Retina (tissue), 1 donor: ENCODE measurements around the gene ASL.
"Not testable (repeated sequence)": the region's sequence is repeated elsewhere in the genome, so short reads cannot be mapped to it uniquely, and the experiment has no call there.

Source experiments
- DNase-seq: peaks from one replicate; pipeline ENCODE4 v3.0.0-alpha.2; 2016

The ASL gene

GRCh38 chr7:66075590-66076461 is at the start of gene ASL:
ASL (plus strand) TSS chr7:66075819; CDS start chr7:66076082, 263 bp downstream.
- peak; percentile 95 for DNase-seq

DNA sequence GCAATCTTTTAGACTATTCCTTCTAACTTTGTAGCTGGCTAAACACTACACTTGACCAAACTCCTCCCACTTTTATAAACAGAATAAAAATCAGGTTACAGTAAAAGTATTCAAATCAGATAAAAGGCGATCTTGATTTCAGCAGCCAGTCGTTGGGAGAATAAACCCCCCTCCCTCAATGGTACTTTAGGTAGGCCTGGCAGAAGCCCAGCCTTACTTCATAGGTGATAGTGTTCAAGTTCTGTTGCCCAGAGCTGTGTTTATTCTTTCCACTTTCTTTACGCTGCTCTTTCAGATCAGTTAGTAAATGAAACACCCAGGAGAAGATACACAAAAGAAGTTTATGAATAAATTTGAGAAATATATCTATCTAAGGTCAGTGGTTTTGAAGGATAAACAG is 47.3 kb upstream of the ASL start:
- not testable (repeated sequence) for DNase-seq

DNA sequence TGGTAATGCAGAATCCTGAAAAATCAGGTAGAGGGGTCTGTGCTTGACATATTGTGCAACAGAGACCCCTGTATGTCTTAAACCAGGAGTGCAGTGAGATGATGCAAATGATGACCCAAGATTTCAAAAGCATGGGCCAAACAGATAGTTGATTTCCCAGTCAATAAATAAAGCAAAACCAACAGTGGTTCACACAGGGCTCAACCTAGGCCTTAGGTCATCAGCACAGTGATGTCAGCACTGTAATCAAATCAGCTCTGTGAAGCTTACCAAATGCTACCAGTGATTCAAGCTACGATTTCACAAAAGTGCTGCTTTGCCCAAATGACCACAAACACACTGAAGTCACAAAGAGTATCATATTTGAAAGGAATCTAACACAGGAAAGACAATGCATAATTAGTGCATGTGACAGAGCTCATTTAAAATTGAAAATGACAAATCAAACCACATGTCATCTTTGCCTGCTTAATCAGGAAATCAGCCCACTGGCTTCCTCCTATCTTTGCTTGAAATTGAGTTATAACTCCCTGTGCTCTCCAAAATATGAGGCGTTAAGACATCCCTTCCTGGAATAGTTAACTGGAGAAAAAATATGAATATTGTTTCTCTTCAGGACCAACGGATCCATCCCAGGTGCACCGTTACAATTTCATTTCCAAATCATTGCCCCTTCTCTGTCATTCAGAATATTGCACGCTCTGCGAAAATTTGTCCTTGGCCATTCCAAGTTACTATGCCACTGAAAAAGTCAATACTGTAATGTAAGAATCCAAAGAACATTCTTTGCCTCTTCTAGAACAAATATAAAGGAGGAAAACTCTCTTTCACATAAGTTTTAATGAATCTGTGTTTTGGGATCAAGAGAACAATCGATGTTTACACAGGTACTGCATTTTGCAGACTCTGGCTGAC is 41.9 kb upstream of the ASL start:
- no peak for DNase-seq

- not testable (repeated sequence) for DNase-seq
These were observed 41.1 kb upstream of the ASL start for GRCh38 chr7:66034436-66035010.

DNA sequence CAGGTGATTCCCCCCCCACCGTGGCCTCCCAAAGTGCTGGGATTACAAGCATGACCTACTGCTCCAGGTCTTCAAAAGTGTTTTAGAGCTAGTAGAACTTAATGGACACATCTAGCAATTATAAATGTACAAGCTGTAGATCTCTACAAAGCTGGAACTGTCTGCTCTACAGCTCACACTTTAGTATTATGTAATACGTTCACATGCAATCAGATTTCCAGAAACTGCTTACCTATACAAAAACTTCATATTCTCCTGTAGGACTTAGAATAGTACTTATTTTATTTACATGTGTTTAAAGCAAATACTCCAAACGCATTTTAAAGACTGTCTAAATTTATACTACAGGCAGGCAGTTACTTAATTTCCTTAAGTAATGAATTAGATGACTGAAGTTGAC is 39.2 kb upstream of the ASL start:
- DNase-seq: no peak

DNA sequence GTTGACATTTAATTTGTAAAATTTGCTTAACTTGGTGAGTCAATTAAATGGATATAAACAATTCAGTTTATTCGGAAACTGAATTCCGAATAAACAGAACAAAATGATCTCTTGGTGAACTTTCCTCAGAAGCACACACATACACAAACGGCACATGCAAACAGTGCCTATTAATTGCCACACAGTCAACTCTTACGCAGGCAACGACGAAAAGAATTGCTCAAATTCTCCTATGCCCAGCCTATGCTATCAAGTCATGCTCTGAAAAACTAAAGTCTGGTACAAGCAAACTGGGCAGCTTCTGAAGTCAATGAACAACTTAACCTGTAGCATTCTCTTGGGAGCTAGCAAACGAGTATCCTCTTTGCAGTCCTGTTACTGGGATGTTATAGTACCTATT is 38.8 kb upstream of the ASL start:
- DNase-seq: no peak

GRCh38 chr7:66039094-66039670 is 36.4 kb upstream of the ASL start:
- DNase-seq: no peak

GRCh38 chr7:66043681-66044497 is 31.7 kb upstream of the ASL start:
- peak; percentile 81 for DNase-seq

DNA sequence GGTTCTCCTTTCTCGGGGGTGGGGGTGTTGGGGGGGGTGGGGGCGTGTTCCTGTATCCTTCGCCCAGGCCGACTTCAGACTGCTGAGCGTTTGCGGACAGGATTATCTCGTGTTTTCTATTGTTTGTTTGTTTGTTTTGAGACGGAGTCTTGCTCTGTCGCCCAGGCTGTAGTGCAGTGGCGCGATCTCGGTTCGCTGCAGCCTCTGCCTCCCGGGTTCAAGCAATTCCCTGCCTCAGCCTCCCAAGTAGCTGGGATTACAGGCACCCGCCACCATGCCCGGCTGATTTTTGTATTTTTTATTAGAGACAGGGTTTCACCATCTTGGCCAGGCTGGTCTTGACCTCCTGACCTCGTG is 31.1 kb upstream of the ASL start:
- not testable (repeated sequence) for DNase-seq

- no peak for DNase-seq
These were observed 28.2 kb upstream of the ASL start for GRCh38 chr7:66047426-66047825.

DNA sequence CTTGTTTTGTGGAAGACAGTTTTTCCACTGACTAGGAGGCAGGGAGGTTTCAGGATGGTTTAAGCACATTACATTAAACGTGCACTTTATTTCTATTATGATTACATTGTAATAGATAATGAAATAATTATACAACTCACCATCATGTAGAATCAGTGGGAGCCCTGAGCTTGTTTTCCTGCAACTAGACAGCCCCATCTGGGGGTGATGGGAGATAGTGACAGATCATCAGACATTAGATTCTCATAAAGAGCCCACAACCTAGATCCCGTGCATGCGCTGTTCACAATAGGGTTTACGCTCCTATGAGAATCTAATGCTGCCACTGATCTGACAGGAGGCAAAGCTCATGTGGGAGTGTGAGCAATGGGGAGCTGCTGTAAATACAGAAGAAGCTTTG is 25.7 kb upstream of the ASL start:
- not testable (repeated sequence) for DNase-seq

DNA sequence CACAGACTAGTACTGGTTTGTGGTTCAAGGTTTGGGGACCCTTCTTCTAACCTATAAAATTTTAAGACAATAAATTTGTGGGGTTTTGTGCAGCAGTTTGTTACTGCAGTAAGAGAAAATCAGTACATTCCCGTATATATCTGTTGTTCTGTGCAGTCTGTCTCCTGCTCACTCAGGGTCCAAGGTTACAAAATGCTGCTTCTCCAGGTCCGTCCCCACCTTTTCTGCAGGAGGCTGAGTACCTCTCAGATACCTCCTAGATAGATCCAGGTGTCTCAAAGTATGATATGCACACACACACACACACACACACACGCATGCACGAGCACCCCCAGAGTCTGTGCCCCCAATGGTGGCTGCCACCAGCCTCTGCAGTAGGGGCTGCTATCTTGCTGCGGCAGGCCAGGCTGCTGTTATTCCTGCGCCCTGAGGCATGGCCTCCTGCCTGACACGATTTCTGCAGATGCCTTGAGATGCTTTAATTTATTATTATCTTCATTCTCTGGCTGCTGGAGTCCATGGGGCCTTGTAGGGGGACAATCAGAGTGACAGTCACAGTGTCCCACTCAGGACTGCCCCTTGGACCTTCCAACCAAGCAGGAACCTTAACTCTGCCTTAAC is 25.2 kb upstream of the ASL start:
- no peak for DNase-seq

DNA sequence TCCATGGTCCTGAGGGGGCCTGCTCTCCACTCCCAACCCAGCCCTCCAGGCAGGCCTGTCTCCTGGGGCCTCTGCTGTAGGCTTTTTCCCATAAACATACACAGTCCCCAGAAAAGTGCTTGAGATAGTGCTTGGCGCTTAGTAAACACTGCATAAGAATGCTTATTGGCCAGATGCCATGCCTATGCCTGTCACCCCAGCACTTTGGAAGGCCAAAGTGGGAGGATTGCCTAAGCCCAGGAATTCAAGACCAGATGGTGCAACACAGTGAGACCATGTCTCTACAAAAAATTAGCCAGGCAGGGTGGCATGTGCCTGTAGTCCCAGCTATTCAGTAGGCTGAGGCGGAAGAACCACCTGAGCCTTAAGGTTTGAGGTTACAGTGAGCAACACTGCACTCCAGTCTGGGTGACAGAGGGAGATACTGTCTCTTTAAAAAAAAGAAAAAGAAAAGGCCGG is 24.6 kb upstream of the ASL start:
- DNase-seq: no peak

DNA sequence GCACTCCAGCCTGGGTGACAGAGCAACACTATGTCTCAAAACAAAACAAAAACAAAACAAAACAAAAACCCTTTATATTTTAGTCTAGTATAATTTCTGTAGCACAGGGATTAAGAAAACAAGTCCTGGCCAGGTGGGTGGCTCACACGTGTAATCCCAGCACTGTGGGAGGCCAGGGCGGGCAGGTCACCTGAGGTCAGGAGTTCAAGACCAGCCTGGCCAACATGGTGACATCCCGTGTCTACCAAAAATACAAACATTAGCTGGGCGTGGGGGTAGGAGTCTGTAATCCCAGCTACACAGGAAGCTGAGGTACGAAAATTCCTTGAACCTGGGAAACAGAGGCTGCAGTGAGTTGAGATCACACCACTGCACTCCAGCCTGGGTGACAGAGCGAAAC is 23.2 kb upstream of the ASL start:
- DNase-seq: no peak

GRCh38 chr7:66054063-66054462 is 21.6 kb upstream of the ASL start:
- DNase-seq: no peak

GRCh38 chr7:66055321-66055956 is 20.2 kb upstream of the ASL start:
- no peak for DNase-seq

- DNase-seq: no peak
These were observed 14.8 kb upstream of the ASL start for GRCh38 chr7:66060796-66061195.

- DNase-seq: no peak
These were observed 5.9 kb upstream of the ASL start for GRCh38 chr7:66069732-66070131.

DNA sequence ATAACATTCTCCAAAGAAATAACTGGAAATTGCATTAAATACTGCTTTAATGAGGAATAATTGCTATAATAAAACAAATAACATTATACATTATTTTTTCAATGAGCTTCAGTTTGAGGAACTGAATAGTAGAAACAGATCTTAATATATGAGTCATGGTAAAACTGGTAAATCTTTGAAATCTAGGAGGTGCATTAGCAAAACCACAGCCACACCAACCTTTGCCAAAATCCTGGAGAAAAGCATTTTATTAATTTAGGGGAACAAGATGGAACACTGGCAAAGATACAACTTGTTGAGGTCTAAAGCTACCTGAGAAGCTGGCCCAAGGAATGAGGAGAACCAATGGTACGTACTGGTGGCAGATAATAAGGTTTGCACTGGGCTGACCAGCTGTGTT is 5.4 kb upstream of the ASL start:
- no peak for DNase-seq

- not testable (repeated sequence) for DNase-seq
These were observed 3.4 kb upstream of the ASL start for GRCh38 chr7:66072208-66072607.
